ENCODE measurements around the gene OLFM1.

OLFM1 gene

GRCh38 chr9:135087489-135087792 lies at the start of gene OLFM1:
OLFM1 (plus strand) TSS chr9:135087668; CDS start chr9:135087990, 322 bp downstream.
- no peak for DNase-seq

- DNase-seq: no peak
Observed at GRCh38 chr9:135038331-135038730, 49.1 kb upstream of the OLFM1 start.

GRCh38 chr9:135038826-135039225 lies 48.6 kb upstream of the OLFM1 start:
- no peak for DNase-seq

- no peak for DNase-seq
Observed at GRCh38 chr9:135039266-135039870, 48.1 kb upstream of the OLFM1 start.

- no peak for DNase-seq
Observed at GRCh38 chr9:135039916-135040645, 47.4 kb upstream of the OLFM1 start.

GRCh38 chr9:135040892-135041291 lies 46.6 kb upstream of the OLFM1 start:
- DNase-seq: no peak

- no peak for DNase-seq
Observed at GRCh38 chr9:135043345-135043744, 44.1 kb upstream of the OLFM1 start.

GRCh38 chr9:135045264-135045927 lies 42.1 kb upstream of the OLFM1 start:
- DNase-seq: no peak

- no peak for DNase-seq
Observed at GRCh38 chr9:135045928-135046738, 41.3 kb upstream of the OLFM1 start.

- no peak for DNase-seq
Observed at GRCh38 chr9:135046739-135047350, 40.6 kb upstream of the OLFM1 start.

- DNase-seq: no peak
Observed at GRCh38 chr9:135047521-135047920, 39.9 kb upstream of the OLFM1 start.

GRCh38 chr9:135048046-135048757 lies 39.3 kb upstream of the OLFM1 start:
- no peak for DNase-seq

GRCh38 chr9:135048758-135049444 lies 38.6 kb upstream of the OLFM1 start:
- no peak for DNase-seq

- no peak for DNase-seq
Observed at GRCh38 chr9:135049460-135049859, 38.0 kb upstream of the OLFM1 start.

GRCh38 chr9:135050072-135050990 lies 37.1 kb upstream of the OLFM1 start:
- DNase-seq: no peak

- no peak for DNase-seq
Observed at GRCh38 chr9:135051316-135052038, 36.0 kb upstream of the OLFM1 start.

- no peak for DNase-seq
Observed at GRCh38 chr9:135053133-135053532, 34.3 kb upstream of the OLFM1 start.

- DNase-seq: no peak
Observed at GRCh38 chr9:135055181-135055580, 32.3 kb upstream of the OLFM1 start.

- no peak for DNase-seq
Observed at GRCh38 chr9:135056541-135056940, 30.9 kb upstream of the OLFM1 start.

All from stimulated activated CD4-positive, alpha-beta T cell treated with anti-CD3 and anti-CD28 coated beads, Interleukin-4, amount 100 ng/mL, for 4 hours (primary cell).